SKM-1 (cell line): ENCODE data around the gene OPN1MW.
"Not testable (repeated sequence)": the region's sequence is repeated elsewhere in the genome, so short reads cannot be mapped to it uniquely, and the experiment has no call there.

Experiments used
- DNase-seq: peaks from one replicate; lab custom pipeline; 2025; ENCODE audit not compliant: unreplicated experiment; lab: John Stamatoyannopoulos, UW

Gene OPN1MW

DNA sequence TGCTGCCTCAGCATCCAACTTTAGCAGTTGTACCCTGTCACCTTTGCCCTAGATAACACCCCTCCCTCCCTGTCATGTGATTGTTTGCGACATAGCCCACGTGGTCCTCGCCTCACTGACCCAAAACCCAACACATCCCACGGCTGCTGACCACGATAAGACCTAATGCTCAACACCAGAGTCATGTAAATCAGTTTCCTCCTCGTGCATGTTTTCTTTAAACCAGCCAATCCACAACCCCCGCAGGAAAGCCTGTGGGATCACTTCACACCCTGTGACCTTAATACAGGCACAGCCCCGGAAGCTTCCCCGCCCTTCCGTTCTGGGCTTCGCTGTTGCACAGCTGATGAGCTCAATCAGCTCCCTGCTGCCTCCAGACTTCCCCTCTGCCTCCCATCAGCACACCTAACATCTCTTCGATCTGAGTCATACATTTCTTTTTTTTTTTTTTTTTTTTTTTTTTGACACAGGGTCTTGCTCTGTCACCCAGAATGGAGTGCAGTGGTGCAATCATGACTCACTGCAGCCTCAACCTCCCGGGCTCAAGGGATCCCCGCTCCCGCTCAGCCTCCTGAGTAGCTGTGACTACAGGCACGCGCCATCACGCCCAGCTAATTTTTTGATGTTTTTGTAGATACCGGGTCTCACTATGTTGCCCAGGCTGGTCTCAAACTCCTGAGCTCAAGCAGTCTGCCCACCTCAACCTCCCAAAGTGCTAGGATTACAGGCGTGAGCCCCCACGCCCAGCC, 27.4 kb downstream of the OPN1MW start:
- not testable (repeated sequence) for DNase-seq

DNA sequence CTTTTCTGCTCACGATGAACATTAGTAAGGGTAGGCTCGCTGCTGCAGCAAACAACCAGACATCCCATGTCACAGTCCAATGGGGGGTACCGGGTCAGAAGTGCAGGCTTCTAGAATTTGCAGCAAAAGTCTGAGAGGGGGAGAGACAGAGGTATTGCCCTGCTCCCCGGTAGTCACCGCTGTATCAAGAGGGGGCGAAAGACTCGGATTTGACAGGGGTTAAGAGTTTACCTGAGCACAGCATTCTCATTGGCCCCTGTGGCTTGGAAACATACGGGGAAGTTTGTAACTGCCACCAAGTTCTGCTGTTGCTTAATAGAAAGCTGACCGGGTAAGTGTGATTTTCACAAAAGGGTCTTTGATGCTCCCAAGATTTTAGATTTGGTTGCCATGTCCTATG, 28.7 kb downstream of the OPN1MW start:
- not testable (repeated sequence) for DNase-seq

DNA sequence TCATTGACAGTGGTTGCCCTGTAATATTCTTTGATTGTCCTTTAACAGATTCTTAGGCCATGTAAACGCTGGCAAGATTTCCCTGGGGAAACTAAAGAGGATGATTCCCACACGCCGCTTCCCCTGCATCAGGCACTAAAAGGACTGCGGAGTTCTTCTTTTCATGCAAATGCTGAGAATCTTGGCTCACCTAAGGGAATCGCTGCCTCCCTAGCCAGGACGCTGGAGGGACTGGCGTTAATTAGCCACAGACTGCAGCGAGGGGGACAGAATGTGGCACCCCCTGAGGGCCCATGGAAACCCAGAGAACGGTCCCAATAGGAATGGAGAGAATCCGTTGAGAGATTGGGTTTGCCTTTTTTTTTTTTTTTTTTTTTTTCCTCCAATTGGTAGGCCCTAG, 29.1 kb downstream of the OPN1MW start:
- DNase-seq: not testable (repeated sequence)

DNA sequence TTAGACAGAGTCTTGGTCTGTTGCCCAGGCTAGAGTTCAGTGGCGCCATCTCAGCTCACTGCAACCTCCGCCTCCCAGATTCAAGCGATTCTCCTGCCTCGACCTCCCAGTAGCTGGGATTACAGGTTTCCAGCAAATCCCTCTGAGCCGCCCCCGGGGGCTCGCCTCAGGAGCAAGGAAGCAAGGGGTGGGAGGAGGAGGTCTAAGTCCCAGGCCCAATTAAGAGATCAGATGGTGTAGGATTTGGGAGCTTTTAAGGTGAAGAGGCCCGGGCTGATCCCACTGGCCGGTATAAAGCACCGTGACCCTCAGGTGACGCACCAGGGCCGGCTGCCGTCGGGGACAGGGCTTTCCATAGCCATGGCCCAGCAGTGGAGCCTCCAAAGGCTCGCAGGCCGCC, 37.1 kb downstream of the OPN1MW start, which contains the start of gene OPN1MW2:
TSS of gene OPN1MW2 (plus strand) at position 301 of the 400 bp plus-strand sequence. CDS start at position 361, 60 bp downstream.
- not testable (repeated sequence) for DNase-seq

DNA sequence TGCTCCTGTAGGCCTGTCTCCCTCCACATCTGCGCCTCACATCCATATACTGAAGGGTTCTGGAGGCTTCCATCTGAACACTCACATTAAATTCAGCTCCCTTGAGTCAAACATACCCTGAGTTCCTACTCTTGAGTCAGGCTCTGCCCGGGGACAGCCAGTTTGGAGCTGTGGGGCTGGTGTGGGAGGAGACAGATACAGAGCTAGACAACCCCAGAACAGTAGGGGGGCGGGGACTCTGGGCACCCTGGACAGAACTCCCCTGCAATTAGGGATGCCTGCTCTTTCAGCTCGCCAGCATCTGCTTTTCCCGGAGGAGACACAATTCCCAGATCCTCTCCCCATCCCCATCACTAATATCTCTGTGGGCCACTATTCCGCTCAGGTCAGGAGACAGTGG, 42.9 kb downstream of the OPN1MW start:
- DNase-seq: not testable (repeated sequence)

DNA sequence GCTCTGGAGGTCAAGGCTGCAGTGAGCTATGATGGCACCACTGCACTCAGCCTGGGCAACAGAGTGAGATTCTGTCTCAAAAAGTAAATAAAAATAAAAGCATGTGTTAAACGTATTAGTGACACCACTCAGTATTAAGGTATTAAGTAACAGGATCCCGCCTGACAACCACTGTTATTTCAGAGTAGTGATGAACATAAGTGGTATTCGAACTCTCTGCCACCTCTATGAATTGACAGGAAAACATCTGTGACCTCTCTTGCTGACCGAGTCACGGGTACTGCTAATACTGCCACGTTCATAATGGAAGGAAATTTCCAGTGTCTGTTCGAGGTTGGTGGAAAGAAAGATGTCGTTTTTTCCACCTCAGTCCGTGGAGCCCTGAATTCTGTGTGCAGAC, 44.3 kb downstream of the OPN1MW start:
- DNase-seq: not testable (repeated sequence)

DNA sequence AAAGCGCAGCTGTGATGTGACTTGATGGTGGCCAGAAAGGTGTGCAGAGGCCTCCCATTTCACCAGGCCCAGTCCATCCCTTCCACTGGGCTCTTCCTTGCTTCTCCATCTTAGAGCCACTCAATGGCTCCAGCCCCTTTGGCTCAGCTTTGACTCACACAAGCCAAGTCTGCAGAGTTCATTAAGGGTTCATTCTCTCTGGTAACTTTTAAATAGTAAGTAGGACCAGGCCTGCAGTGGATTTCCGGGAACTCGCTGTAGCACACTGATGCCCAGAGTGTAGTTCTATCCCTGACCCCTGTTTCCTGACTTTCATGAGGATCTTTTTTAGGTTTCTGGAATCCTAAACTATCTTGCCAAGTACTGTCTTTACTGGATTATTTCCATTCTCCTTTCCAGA, 49.0 kb downstream of the OPN1MW start:
- DNase-seq: not testable (repeated sequence)

DNA sequence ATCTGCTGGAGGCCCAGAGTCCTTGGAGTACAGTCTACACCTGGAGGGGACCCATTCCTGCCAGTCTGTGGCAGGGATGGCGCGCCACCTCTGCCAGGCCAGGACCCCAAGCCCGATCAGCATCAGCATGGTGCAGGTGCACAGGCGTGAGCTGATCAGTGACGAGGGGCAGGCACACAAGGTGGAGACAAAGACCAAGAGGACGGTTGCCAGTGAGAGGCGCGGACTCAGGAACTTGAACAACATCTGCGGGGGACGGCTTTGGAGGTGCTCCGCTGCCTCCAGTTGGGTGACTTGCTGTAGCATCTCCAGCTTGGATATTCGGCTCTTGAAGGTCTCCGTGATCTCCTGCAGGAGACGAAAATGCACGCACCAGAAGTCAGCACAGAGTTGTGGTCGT, 51.2 kb downstream of the OPN1MW start:
- not testable (repeated sequence) for DNase-seq

DNA sequence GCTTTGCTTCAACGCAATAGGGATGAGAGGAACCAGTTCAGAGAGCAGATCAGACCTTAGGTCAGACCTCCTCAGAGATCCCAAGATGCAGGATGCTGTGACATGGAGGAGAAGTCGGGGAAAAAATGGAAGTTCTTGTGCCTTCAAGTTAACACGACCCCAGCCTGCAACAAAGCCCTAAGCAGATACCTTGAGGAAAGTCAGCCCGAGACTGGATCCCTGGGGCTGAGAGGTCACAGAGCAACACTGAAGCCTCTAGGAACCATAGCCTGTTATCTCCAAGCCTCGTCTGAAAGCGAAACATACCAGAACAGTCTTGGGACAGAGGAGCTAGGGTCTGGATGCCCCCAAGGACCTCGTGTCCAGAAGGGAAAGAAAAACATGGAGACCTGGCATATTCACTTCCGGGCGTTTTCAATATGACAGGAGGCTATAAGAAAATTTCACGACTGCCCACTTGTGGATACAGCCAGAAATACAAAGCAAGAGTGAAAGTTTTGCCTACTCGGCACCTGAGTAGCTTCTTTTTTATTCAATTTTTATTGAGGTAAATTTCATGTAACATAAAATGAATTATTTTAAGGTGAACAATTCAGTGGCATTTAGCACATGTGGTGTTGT, 56.7 kb downstream of the OPN1MW start:
- DNase-seq: not testable (repeated sequence)

DNA sequence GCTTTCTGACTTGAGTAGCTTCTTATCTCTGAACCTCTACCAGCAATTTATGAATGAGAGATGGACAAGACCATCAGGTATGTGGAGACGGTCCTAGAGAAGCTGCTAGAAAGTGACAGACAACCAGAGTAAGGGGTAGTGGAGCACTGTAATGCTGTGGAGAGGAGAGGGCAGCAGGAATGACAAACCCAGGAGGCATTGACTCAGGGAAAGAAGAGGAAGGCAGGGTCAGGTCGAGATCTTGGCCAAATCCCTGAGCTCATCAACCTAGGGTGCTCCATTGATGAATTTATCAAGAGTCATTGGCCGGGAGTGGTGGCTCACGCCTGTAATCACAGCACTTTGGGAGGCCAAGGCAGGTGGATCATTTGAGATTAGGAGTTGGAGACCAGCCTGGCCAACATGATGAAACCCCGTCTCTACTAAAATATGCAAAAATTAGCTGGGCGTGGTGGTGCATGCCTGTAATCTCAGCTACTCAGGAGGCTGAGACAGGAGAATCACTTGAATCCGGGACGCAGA, 57.6 kb downstream of the OPN1MW start:
- not testable (repeated sequence) for DNase-seq
